T-helper 1 cell (primary cell): ENCODE results near the gene ADORA2A.

Experiments used
- DNase-seq, 5 donors: peaks; one replicate each; pipeline ENCODE4 v3.0.0-alpha.2; 2012 to 2020

Gene ADORA2A

GRCh38 chr22:24404561-24405275, 22.7 kb upstream of the ADORA2A start:
- no peak for DNase-seq

- no peak for DNase-seq
Measured at GRCh38 chr22:24405631-24406321, 21.6 kb upstream of the ADORA2A start.

- no peak for DNase-seq
Measured at GRCh38 chr22:24406322-24407277, 20.8 kb upstream of the ADORA2A start.

- DNase-seq = no peak
Measured at GRCh38 chr22:24407278-24407665, 20.1 kb upstream of the ADORA2A start.

- no peak for DNase-seq
Measured at GRCh38 chr22:24407884-24408283, 19.5 kb upstream of the ADORA2A start.

DNA sequence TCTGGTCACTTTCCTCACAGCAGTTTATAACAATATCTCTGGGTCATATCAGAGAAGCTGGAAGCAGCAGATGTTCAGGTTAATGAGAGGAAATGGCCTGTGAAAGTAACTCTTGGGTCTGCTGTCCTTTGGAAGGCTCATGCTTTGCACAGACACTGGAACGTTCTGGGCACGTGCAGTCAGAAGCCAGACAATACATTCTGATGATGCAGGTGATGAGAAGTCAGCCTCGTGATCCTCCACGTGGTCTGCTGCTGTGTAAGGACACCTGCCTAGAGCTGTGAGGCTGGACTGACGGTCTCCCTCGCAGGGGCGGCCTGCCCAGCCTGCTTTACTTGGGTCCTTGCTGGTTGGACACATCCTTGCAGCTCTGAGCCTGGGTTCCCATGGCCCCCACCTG, 18.8 kb upstream of the ADORA2A start:
- no peak for DNase-seq

DNA sequence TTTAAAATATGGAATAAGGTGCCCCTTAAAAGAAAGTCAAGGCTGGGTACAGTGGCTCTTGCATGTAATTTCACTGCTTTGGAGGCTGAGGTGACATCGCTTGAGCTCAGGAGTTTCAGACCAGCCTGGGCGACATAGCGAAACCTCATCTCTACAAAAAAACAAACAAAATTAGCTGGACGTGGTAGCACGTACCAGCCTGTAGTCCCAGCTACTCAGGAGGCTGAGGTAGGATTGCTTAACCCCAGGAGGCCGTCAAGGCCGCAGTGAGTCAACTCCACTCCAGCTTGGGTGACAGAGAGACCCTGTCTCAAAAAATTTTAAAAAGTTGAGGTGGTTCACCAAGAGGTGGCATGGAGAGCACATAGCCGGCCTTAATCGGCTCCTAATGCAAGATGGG, 17.7 kb upstream of the ADORA2A start:
- DNase-seq = no peak

- no peak for DNase-seq
Measured at GRCh38 chr22:24410110-24410856, 17.1 kb upstream of the ADORA2A start.

GRCh38 chr22:24411256-24412004, 16.0 kb upstream of the ADORA2A start:
- DNase-seq = no peak

- no peak for DNase-seq
Measured at GRCh38 chr22:24412274-24412673, 15.1 kb upstream of the ADORA2A start.

- no peak for DNase-seq
Measured at GRCh38 chr22:24413271-24413670, 14.1 kb upstream of the ADORA2A start.

- DNase-seq = no peak
Measured at GRCh38 chr22:24413736-24414385, 13.5 kb upstream of the ADORA2A start.

- DNase-seq = no peak
Measured at GRCh38 chr22:24414523-24414922, 12.9 kb upstream of the ADORA2A start.

DNA sequence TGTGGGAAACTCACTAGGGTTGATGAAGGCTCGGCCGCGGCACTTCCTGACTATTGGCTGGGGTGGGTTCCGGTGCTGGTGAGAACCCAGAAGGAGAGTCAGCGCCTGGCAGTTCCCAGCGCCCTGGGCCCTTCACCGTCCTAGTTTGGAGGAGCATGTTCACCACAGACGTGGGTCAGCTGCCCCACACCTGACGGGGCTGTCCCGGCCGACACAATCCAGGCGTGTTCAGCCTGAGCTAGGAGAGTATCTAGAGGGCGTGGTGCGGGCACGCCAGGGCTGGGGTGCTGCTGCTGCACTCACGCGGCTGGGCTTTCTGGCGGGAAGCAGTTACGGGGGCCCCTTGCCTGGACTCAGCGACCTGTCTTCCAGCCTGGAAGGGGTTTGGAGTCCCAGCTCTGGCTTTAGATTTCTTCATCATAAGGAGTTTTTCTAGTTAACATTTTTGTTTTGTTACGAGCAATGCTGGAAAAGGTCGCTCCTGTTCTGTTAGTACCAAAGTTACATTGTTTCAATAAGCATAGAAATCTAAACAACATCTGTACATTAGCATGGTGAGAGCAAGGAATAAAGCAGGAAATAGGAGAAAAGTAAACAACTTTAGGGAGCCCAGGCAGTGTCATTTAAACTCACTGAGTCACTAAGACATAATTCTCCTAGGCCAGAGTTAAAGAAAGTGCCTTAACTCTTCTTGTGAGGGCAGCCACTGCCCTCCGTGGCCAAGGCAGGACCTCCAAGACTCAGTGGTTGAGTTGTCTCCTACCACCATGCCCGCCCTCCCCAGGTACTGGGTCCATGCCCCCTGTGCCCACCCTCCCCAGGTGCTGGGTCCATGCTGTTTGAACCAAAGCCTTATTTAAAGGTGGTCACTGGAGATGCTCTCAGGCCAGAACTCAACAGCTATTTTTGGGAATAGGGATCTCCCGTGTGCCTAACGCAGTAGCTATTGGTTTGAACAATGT, 12.1 kb upstream of the ADORA2A start:
- DNase-seq = no peak

DNA sequence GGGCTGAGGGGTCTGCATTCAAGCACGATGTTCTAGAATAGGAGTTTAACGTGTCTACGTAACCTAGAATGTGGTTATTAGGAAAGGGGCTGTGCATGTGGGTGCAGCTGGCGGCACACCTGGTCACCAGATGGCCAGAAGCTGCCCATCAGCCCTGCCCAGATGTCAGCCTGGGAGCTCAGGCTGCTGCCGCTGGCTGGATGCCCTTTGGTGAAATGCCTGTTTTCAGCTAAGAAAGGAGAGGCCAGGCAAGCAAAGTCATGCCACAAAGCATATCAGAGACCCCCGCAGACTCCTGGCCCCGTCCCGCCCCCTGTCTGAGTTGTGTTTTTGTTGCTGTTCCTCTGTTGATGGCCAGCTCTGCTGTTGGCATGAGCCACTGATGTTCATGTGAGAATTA, 11.3 kb upstream of the ADORA2A start:
- no peak for DNase-seq

DNA sequence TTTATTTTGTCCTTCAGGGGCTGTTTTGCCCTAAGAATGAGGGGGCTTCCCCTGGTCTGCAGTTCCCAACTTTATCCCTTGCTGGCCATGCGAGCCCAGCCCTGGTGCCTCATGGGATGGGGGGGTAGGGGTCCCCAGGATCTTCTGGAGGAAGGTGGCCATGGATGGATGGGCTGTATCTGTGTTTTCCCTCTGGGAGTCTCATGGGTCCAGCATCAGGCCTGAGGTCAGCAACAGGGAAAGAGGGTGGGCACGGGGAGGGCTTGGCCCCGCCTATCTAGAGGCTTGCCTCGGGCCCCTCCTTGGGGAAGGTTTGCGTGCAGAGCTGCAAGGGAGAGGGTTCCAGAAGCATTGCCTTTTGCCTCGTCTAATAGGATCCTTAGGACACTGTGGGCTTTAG, 10.8 kb upstream of the ADORA2A start:
- no peak for DNase-seq

DNA sequence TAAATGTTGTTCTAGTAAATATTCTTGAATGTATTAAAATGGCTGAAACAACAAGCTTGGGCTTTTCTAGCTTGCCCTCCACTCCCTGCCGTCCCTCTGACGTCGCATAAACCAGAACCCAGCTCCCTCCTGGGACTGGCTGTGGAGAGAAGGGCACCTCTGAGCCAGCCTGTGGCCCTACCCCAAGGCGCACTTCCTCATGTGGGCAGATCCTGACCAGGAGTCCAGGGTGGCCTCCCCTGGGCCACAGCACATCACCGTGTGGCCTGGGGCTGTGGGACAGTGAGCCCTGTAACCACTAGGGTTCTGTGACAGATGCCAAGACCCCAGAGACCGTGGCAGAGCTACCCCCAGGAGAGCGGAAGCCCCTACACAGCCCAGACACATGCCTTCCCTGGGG, 10.2 kb upstream of the ADORA2A start:
- no peak for DNase-seq

DNA sequence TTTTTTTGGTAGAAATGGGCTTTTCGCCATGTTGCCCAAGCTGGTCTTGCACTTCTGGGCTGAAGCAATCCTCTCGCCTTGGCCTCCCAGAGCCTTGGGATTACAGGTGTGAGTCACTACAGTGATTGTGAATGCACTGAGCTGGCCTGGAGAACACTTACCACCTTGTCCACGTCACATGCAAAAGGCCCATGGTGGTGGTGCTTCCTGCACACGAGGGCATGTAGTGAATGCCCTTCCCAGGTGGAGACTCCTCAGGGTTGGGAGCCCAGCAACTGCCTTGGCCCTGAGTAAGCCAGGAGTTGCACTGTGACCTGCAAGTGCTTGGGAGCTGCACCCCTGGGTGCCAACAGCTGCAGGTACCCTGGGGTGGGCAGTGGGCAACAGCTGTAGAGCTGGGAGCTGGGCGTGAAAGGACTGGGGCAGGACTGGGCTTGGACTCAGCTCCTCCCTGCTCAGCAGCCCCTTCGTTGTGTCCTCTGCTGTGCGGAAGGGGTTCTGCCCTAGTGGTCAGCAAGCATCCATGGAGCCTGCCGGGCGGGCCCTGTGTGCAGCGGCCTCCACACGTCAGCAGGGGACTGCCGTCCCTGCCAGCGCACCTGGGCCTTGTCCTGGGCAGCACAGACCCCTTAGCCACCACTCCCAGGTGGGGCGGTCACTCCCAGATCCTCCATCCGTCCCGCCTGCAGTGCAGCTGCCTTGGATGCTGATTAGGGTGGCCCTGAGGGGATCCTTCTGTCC, 9.3 kb upstream of the ADORA2A start:
- no peak for DNase-seq

DNA sequence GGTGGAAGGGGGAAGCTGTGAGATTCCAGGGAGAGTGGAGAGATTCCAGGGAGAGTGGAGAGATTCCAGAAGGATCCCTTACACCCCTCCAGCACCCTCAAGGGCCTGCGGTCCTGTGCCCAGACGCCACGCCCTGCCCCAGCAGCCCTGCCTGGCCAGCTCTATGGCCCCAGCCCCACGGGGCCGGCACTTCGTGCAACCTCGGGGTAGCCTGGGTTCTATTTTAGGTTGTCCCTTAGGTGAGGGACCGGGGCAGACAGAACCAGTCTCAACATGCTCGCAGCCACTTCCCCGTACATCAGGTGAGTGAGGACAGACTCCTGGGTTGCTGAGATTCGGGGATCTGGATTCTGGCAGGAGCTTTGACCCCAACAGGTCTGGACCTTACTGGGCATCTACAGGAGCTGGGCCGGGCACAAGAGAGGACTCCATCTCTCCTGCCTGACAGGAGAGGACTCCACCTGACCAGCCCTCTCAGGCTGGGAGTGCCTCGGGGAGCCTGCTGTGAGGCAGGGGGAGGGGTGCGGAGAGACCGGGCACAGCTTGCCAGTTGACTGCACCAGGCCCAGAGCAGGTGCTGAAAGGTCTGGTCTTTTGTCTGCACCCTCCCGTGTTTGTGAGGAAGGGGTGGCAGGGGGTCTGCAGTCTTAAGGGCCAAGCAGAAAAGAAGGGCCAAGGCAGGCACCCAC, 8.5 kb upstream of the ADORA2A start:
- DNase-seq = no peak
